GM21526 (cell line): Measurements from ENCODE around the gene POU2AF1.

Source experiments
- ATAC-seq: cut with Tn5 transposase; IDR thresholded peaks from one replicate; pipeline ENCODE4 v1.9.1; 2021; ENCODE audit warnings: moderate library complexity; ENCODE audit not compliant: unreplicated experiment, low FRiP score

The POU2AF1 gene

DNA sequence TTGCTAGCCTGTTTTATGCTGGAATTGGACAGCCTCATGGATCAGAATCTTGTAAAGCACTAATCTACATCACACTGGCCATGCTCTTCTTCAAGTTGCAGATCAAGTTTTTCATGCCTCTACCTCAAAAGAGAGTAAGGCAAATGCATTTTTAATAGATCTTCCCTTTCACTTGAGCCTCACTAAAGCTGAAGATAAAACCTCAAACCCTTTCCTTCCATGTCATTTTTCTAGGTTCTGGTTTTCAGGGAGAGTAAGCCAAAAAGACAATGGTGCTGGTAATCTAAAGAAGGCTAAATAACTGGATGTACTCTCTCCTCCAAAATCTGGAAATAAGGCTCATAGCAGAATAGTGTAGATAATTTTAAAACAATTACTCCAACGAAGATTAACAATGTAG, 28.3 kb downstream of the POU2AF1 start:
- ATAC-seq: no peak

DNA sequence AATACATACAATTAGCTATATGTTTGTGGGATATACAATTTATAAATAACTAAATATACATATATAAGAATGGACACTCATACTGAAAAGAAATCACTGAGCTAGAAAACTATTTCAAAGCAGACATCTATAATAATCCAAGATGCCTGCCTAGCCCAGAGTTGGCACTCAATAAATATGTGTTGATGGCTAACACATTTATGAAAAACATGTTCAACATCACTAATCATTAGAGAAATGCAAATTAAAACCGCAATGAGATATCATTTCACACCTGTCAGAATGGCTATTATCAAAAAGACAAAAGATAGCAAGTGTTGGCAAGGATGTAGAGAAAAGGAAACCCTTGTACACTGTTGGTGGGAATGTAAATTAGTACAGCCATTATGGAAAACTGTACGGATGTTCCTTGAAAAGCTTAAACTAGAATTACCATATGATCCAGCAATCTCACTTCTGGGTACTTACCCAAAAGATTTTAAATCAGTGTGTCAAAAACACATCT, 29.8 kb downstream of the POU2AF1 start:
- no peak for ATAC-seq

DNA sequence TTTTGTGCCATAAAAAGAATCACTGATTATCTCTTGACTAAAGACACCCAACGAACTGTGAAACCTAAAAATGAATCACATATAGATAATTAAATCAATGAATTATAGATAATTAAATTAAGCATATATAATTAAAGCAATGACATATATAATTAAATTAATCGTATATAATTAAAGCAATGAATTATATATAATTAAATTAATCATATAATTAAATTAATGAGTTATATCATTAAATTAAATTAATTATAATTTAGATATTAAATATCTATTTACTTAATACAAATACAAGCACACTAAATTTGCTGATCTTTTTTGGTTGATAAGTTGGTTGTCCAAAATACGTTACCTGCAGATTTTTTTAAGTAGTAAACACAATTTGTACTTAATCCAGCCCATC, 30.9 kb downstream of the POU2AF1 start:
- ATAC-seq: no peak

DNA sequence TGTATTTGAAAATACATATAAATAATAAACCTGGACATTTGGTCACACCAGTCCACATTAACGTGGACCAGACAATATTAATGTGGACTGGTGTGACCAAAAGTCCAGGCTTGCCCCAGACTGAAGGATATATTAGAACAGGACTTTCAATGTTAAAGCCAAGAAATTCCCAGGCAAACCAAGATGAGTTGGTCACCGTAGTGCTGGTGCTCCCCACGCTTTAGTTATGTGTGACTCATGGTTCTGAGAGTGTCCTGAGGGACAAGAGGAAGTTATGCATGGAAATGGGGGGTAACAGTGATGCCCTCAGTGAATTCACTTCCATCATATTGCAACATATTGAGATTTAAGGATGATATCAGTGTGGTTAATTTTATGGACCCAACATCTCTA, 31.4 kb downstream of the POU2AF1 start:
- no peak for ATAC-seq

DNA sequence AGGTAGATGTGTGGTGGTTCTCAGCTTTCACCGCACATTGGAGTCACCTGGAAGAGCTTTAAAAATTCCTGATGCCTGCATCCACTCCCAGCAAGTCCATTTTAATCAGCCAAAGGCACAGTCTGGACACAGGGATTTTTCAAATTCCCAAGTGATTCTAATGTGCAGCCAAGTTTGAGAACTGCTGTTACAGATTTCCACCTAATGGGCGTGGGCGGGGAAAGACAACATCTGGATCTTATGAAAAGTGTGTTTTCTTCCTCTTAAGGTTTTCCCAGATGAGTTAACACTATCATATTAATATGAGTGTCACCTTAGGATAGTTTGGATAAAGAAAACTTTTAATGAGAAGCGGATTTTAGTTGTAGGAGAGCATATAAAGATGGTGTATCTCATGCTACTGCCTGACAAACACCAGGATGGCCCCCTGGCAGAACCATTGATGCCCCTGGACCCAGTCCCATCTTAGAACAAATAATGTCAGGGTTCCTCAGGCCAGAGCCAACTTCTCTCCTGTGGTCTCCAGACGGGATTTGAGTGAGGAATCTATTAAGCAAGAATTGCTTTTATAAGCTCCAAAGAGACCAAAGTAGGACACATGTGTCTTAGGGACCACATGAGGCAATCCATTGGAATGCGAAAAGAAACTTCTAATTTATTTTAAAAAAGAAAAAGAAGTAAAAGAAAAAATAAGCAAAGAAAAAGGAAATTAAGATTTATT, 31.9 kb downstream of the POU2AF1 start:
- ATAC-seq: no peak

DNA sequence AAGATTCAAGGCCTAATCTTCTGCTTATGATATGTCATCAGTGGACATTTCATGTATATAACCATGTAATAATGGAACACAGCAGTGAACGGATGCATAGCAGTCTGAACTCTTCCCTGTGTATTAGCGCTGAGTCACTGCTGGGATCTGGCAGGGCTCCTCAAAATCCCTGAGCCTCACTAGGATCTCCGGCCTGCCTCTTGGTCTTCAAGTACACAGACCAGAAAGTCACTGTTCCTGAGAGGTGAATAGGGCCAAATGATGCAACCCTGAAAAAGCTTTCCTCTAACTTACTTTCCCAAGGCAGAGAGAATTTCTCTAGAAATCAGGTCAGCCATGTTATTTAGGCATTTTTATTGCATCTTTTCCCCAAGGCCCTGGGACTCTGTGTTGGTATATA, 35.0 kb downstream of the POU2AF1 start:
- no peak for ATAC-seq

DNA sequence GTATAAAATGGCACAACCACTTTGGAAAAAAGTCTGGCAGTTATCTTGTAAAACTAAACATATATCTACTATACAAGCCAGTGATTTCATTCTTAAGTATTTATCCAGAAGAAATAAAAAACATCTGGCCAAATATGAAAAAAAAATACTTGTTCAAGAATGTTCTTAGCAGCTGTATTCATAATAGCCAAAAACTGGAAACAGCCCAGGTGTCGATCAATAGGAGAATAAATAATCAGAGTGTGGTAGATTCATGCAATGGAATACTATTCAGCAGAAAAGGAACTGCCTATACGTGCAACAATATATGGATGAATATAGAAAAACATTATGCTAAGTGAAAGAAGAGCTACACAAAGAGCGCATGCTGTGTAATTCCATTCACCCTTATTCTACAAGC, 36.7 kb downstream of the POU2AF1 start:
- ATAC-seq: no peak

DNA sequence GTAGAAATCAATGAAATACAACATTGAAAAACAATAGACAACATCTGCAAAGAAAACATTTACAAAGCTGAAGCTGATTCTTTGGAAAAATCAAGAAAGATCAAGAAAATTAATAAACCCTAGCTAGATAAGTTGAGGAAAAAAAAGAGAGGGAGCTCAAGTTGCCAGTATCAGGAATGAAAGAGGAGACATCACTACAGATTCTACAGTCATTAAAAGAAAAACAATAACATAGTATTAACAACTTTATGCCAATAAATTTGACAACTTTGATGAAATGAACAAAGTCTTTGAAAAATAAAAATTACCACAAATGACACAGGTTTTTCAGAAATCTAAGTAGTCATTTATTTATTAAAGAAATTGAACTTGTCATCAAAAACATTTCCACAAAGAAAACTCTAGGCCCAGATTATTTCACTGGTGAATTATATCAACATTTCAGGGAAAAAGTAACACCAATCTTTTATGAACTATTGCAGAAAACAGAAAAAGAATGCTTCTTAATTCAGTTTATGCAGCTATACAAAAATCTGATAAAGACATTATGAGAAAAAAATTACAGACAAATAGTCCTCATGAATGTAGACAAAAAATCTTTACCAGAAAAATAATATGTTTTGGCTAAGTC, 39.2 kb downstream of the POU2AF1 start:
- ATAC-seq: no peak

DNA sequence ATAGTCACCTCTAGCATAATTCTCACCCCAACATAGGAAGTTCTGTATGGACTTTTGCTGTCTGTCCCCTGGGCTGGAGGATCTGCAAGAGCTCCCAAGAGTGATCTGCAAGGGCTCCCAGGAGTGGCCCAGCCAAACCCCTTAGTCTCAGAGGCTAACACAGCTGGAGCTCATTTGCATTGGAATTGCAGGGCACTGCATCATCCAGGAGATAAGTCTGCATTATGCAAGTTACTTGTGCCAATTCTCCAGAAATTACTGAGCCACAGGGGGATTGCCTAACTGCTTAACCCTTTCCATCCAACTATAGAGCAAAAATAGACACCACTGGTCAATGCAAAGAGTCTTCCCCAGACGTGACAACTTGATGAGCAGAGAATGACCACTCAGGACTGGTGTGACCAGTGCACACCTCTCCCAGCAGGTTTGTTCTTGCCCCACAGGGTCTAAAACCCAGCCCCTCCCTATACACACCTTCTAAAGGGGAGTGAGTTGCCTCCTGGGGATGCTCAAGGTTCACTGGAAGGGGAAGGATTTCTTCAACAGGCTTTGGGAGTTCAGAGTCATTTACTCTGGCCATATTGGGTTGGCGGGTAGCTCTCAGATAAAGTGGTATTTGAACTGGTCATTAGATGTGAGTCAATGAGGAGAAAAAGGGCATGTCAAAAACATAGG, 42.4 kb downstream of the POU2AF1 start:
- no peak for ATAC-seq

DNA sequence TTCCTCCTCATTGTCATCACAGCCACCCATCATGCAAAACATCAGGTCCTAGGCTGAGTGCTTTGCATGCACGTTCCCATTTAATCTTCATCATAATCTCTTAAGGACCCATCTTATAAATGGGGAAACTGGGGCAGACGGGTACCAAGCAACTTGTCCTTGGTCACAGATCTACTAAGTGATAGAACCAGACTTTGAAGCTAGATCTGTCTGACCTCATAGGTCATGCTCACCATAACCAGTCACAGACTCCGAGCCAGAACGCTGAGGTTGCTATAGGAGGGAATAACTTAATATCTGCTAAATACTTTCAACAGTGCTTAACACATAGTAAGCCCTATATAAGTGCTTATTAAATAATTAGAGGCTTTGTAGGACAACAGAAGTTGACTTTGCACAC, 43.0 kb downstream of the POU2AF1 start:
- ATAC-seq: no peak

DNA sequence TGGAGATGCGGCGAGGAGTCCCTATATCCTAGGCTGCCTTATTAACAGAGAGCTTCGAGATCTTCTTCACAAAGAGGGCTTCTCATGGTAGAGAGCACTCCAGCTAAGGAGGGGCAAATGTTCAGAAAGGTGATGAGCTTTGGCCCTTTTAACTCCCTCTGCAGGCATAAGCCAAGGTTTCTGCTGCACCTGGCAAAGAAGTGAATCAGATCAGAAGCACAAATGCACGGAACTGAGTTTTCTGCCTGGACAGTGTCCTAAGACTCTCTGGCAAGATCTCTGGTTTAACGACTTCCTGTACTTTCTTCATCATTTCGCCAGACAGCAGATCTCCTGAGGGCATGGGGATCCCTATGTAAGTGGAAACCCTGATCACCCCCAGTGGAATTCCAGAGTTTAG, 43.5 kb downstream of the POU2AF1 start:
- no peak for ATAC-seq

DNA sequence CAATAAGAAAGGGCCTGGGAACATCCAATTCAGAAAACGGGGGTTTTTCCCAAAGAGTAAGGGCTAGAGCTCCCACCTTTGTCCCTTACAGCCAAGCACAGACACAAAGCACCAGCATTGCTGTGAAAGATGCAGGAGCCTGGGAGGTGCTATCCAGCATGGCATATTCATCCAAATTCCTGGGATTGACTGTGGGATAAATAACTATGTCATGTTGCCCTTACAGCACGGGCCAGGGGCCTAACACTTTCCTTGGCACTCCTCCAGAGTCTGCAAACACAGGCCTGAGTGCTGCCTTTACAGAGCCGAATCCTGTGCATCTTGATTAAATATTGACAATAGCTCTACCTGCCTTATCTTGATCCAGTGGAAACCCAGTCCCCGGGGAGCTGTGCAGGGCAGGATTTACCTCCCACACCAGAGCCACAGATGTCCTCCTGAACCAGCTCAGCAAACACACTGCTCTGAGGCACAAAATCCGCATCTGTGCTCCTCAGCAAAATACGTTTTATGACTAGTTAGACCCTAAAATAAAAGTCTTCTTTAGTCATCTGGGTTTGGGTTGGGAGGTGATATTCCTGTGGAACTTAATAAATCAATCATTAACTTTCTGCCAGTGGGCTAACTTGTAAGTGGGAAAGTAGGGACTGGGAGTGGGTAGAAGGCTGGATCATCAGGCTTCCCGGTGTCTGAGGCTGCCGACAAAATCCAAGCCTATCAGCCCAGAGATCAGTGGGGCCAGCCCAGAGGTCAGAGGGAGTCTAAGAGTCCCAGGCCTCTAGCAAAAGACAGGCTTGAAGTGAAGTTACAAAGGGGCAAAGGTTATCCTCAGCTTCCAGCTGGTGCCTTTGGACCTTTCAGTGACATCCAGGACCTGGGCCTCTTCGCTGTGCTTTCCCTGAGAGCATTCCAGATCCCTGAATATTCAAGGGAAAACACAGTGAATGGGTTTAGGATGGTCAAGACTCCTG, 44.3 kb downstream of the POU2AF1 start:
- no peak for ATAC-seq

DNA sequence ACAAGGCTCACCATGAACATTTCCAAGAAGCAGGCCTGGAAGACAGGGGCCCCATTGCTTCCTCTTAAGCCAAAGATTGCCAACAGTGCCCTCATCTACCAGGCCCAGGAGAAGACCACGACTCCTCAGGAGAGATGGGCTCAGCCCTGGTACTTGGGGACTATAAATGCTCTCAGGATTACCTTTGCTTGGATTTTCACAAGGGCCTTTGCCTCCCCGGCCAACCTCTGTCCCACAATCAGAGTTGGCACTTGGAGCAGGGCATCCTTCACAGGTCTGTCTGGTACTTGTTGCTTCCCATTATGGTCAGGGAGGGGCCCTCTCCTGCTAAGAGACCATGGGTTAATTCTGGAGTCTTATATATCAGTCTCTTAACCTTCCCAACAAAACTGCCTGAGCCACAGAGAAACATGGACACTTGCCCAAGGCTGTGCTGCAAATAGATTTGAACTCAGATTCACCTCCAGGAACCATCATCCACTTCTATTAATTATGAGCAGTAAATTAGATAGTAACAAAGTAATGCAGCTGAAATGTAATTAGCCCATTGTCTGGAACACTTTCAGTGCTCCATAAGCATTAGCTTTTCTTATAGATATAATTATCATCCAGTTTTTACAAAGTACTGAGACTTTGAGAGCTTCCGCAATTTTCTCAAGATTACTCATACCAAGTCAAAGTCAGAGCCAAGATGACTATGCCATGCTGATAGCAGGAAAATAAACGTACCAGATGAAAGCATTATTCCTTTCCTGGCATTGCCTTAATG, 47.2 kb downstream of the POU2AF1 start:
- no peak for ATAC-seq

DNA sequence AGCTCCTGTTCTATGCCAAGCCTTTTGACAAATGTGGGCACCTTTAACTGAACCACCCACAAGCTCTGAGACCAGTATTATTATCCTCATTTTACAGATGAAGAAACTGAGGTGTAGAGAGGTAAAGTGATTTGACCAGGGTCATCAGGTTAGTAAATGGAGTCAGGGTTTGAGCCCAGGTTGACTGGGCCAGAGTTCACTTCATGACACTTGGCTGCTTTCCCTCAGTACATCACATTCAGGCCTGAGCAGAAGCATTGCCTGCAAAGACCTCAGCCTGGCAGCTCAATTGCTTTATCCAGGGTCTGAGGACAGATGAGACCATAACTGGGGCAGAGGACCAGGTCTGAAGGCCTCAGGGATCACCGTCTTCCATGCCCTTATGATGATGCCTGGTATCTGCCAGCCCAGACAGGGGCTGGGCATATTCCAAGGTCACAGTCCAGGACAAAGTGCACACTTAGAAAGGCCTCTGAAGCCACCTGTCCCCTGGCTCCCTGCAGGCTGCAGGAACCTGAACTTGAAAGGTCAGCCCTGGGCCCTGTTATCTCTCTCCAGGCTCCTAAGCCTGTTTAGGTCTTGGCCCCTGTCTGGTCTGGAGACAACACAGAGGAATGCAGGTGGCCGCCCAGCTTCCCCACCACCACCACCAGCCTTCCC, 48.7 kb downstream of the POU2AF1 start:
- ATAC-seq: no peak

DNA sequence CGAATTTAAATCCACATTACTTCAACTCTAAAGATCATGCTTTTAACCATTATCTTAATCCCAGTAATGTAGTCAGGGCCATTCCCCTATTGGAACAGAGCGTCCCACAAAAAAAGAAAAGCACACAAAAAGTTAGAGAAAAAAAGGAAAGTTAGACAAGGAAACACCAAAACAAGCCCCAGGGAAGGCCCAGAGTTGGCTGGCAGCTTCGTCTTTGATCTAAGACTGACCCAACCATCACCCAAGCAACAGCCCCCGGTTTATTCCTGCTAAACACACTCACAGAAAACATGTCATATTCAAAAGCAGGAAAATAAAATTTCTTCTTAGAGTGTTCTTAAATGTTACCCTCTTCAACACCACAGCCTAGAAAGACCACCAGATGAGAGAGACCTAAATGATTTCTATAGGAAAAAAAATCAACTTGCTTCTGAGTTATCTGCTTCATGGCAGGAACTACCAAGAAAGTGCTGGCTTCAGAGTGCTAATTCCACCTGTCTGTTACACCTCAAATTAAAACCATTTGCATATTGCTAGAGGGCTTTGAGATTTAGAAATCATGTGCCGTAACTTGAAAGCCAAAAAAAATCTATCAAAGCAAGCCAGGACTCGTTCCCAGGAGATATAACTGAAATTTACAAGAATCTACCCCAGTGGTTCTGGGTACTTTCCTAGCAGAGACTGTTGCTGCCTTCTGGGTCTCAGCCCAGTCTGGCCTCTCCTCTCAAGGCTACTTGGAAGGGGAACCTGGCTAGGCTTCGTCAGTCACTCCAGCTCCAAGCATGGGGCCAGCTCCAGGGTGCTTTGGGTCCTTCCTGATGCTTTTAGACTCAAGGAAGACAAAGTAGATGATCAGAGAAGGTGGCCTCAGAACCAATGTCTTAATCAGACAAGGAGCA, 49.5 kb downstream of the POU2AF1 start:
- no peak for ATAC-seq

DNA sequence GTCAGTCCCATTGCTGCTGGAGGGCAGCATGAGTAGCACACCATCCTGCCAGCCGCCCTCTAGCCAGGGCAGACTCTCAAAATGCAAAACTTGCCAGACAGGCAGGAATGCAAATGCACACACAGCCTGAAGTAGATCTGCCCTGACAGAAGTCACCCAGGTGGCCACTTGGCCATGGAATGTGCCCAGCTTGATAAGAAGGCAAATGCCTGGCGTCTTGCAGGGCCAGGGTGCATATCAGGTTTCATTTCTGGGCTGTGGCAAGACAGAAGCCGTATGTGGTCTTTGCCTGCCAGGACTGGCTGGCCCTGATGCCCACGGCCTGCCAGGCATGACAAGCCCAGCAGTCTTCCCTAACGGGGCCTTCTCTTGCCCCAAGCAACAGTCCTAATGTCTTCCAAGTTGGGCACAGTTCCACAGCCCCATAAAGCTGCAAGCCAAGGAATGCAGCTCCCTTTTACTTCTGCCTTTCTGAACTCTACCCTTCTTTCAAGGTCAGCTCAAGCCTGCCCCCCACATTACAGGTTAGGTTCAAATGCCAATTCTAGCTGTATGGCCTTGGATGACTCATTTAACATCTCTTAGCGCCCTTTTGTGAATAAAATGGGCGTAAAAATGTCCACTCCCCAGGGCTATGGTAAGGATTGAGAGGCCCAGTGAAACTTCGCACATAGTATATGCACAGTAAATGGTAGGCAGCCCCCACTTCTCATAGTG, 51.0 kb downstream of the POU2AF1 start:
- no peak for ATAC-seq

DNA sequence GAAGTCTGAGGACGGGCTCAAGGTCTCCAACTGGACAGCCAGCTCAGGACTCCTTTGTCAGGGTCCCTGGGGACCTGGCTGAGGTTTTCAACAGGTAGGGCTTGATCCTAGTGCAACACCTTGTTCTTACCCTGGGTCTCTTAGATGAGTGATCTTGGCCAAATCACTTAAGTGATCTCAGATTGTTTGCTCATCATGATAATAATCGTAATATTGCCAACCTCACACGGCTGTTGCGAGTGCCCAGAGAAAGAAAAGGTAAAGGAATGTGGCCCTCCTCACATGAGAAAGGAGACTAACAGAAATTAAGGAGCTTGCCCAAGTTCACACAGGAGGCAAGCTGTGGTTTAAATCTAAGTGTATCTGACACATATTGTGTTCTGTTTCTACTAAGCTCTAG, 52.3 kb downstream of the POU2AF1 start:
- ATAC-seq: no peak

DNA sequence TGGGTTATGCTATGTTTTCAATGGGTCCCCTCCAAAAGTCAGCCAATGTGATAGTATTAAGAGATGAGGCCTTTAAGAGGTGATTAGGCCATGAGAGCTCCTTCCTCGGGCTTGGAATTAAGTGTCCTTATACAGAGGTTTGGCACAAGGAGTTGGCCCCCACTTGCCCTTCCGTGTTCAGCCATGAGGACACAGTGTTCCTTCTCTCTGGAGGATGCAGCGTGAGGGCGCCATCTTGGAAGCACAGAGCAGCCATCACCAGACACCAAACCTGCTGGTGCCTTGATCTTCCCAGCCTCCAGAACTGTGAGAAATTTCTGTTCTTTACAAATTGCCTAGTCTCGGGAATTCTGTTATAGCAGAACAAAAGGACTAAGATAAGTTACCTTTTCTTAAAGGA, 53.8 kb downstream of the POU2AF1 start:
- no peak for ATAC-seq
